Measurements from ENCODE around the gene ZBTB44. TPM values are rescaled to one million over a fixed set of nuclear protein-coding genes. Genes with fewer than 3 reads are reported as not detected.

The ZBTB44 gene
- total RNA-seq, 2 donors from 2014 or later, result 66.1 to 69.2 TPM

- peak overlapping the region; percentile 95 for H3K4me3 ChIP-seq (ENCODE audit: low read length)
- no peaks in the 10 kb centered on the region for H3K27me3 Mint-ChIP-seq (ENCODE audit: insufficient read depth)
- no peak for DNase-seq
- peak overlapping the region; percentile 60 for H3K9ac ChIP-seq (ENCODE audit: extremely low read depth, low read length, poor library complexity, severe bottlenecking)
- peaks cover 12% of the 10 kb centered on the region for H3K4me1 ChIP-seq (ENCODE audit: control insufficient read depth, insufficient read depth, low read length)
- H3K36me3 ChIP-seq (ENCODE audit: control insufficient read depth, insufficient read depth, low read length), result no peaks in the 10 kb centered on the region
- H3K4me1 Mint-ChIP-seq, result peaks cover 49% of the 10 kb centered on the region
- H3K27ac Mint-ChIP-seq, result peak overlapping the region; percentile 36
- H3K36me3 Mint-ChIP-seq (ENCODE audit: low read depth), result peaks cover 9% of the 10 kb centered on the region
- no peak for TF ChIP-seq CTCF (conservative IDR thresholded peaks at IDR 0.05)
- H3K9me3 Mint-ChIP-seq, result peaks cover 7% of the 10 kb centered on the region
- peak overlapping the region; percentile 83 for H3K4me3 Mint-ChIP-seq
- no peaks in the 10 kb centered on the region for H3K27me3 ChIP-seq (ENCODE audit: control insufficient read depth, insufficient read depth, low read length, poor library complexity, severe bottlenecking)
- peaks cover 10% of the 10 kb centered on the region for H3K9me3 ChIP-seq (ENCODE audit: control insufficient read depth, low read length)
- WGBS, 2 experiments (ENCODE audit: insufficient coverage in 1 of 2, insufficient read length in 1 of 2), result 5 to 10% methylated on average over 8 to 20 of the region's 21 CpGs
- peak overlapping the region; percentile 88 for H3K27ac ChIP-seq (ENCODE audit: low read depth, low read length)
Observed at GRCh38 chr11:130313383-130314183, 1.1 kb downstream of the ZBTB44 start.

- Histone ChIP-seq H3K27me3 (ENCODE audit: control insufficient read depth, insufficient read depth, low read length, poor library complexity, severe bottlenecking) (no peaks in the 10 kb centered on the region), H3K4me1 (ENCODE audit: control insufficient read depth, insufficient read depth, low read length) (peaks cover 12% of the 10 kb centered on the region), H3K9me3 (ENCODE audit: control insufficient read depth, low read length) (peaks cover 26% of the 10 kb centered on the region), H3K4me3 (ENCODE audit: low read length) (peak overlapping the region; percentile 95), H3K9ac (ENCODE audit: extremely low read depth, low read length, poor library complexity, severe bottlenecking) (peak overlapping the region; percentile 60), H3K27ac (ENCODE audit: low read depth, low read length) (no peak overlapping the region), H3K36me3 (ENCODE audit: control insufficient read depth, insufficient read depth, low read length) (no peaks in the 10 kb centered on the region)
- peak overlapping the region; percentile 83 for H3K4me3 Mint-ChIP-seq
- DNase-seq, result no peak
- H3K27me3 Mint-ChIP-seq (ENCODE audit: insufficient read depth), result no peaks in the 10 kb centered on the region
- H3K4me1 Mint-ChIP-seq, result peaks cover 40% of the 10 kb centered on the region
- peaks cover 16% of the 10 kb centered on the region for H3K9me3 Mint-ChIP-seq
- TF ChIP-seq CTCF (conservative IDR thresholded peaks at IDR 0.05), result no peak
- H3K27ac Mint-ChIP-seq, result no peak overlapping the region
- peaks cover 21% of the 10 kb centered on the region for H3K36me3 Mint-ChIP-seq (ENCODE audit: low read depth)
Observed at GRCh38 chr11:130312046-130312445, 2.7 kb downstream of the ZBTB44 start.

GRCh38 chr11:130310622-130311021 is 4.1 kb downstream of the ZBTB44 start:
- no peaks in the 10 kb centered on the region for H3K27me3 ChIP-seq (ENCODE audit: control insufficient read depth, insufficient read depth, low read length, poor library complexity, severe bottlenecking)
- Mint-ChIP-seq H3K27me3 (ENCODE audit: insufficient read depth) (no peaks in the 10 kb centered on the region), H3K9me3 (peaks cover 26% of the 10 kb centered on the region), H3K4me3 (no peak overlapping the region), H3K4me1 (peaks cover 31% of the 10 kb centered on the region), H3K36me3 (ENCODE audit: low read depth) (peaks cover 30% of the 10 kb centered on the region), H3K27ac (no peak overlapping the region)
- no peak for DNase-seq
- H3K9ac ChIP-seq (ENCODE audit: extremely low read depth, low read length, poor library complexity, severe bottlenecking), result no peak overlapping the region
- no peak overlapping the region for H3K27ac ChIP-seq (ENCODE audit: low read depth, low read length)
- TF ChIP-seq CTCF (conservative IDR thresholded peaks at IDR 0.05), result no peak
- no peak overlapping the region for H3K4me3 ChIP-seq (ENCODE audit: low read length)
- 93 to 94% methylated on average over 4 of the region's 4 CpGs for WGBS, 2 experiments (ENCODE audit: insufficient coverage in 1 of 2, insufficient read length in 1 of 2)
- H3K9me3 ChIP-seq (ENCODE audit: control insufficient read depth, low read length), result peaks cover 34% of the 10 kb centered on the region
- no peaks in the 10 kb centered on the region for H3K36me3 ChIP-seq (ENCODE audit: control insufficient read depth, insufficient read depth, low read length)
- peaks cover 12% of the 10 kb centered on the region for H3K4me1 ChIP-seq (ENCODE audit: control insufficient read depth, insufficient read depth, low read length)
